ENCODE measurements around the gene ARPP21.

GRCh38 chr3:35596335-35596995 lies 42.9 kb upstream of the ARPP21 start:
- TF ChIP-seq EZH2 (IDR thresholded peaks at IDR 0.05; ENCODE audit: insufficient read depth, poor library complexity, severe bottlenecking) (no peak), EZH2phosphoT487 (IDR thresholded peaks at IDR 0.05; ENCODE audit: insufficient read depth, low read depth) (no peak)
